Gastroesophageal sphincter (tissue), 3 donors: Measurements from ENCODE around the gene CCNK.

Experiments used
- POLR2A ChIP-seq, 2 donors: fragments of 450-650 bp; IDR thresholded peaks; one replicate each; pipeline ENCODE4 v1.6.1; 2017; ENCODE audit warnings: antibody characterized with exemption in 2 of 2, mild to moderate bottlenecking in 2 of 2, moderate library complexity in 1 of 2
- POLR2AphosphoS5 ChIP-seq: sonication (generic); formaldehyde crosslinking; IDR thresholded peaks from one replicate; pipeline ENCODE4 v1.6.1; 2017; ENCODE audit warnings: antibody characterized with exemption
- TF ChIP-seq, protein P1 (sequence below), 4 experiments: fragments of 200-600 bp in 2 of 4; fragments of 450-650 bp in 2 of 4; sonication (generic) in 1 of 4; IDR thresholded peaks; one replicate each; pipeline ENCODE4 v1.5.1; 2017 to 2019; ENCODE audit warnings: antibody characterized with exemption in 4 of 4, mild to moderate bottlenecking in 2 of 4, moderate library complexity in 2 of 4

DNA sequence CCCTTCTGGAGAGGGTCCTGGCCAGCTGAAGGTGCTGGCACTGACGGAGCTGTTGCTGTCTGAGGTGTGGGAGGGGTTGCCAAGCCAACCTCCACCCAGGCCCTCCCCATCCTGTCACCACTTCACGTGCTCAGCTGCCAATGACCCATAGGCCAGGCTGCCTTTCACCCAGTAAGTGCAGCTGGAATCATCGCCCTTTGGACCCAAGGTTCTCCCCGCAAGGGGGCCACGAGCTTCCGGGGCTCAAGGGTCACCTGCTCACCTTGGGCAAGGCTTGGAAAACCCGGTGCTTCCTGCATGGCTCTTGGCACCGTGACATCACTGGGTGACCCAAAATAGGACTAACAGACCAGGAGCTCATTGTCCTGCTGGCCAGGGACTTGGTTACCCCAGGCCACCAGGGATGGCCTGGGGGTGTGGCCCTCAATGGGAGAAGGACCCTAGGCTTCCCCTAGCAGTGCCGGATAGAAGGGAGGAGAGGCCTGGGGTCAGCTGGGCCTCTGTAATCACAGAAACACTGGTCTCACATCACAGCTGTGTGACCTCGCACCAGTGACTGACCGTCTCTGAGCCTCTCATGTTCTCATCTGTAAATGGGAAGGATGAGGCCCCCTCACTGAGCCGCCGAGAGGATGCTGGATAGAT lies 71.5 kb downstream of the CCNK start:
- TF ChIP-seq POLR2A (IDR thresholded peaks at IDR 0.05) = no peak
- no peak for TF ChIP-seq POLR2AphosphoS5
- TF ChIP-seq, protein P1, sequence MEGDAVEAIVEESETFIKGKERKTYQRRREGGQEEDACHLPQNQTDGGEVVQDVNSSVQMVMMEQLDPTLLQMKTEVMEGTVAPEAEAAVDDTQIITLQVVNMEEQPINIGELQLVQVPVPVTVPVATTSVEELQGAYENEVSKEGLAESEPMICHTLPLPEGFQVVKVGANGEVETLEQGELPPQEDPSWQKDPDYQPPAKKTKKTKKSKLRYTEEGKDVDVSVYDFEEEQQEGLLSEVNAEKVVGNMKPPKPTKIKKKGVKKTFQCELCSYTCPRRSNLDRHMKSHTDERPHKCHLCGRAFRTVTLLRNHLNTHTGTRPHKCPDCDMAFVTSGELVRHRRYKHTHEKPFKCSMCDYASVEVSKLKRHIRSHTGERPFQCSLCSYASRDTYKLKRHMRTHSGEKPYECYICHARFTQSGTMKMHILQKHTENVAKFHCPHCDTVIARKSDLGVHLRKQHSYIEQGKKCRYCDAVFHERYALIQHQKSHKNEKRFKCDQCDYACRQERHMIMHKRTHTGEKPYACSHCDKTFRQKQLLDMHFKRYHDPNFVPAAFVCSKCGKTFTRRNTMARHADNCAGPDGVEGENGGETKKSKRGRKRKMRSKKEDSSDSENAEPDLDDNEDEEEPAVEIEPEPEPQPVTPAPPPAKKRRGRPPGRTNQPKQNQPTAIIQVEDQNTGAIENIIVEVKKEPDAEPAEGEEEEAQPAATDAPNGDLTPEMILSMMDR (IDR thresholded peaks at IDR 0.05) = no peak
